Measurements from ENCODE around the gene ANTXR1.

ANTXR1 gene

GRCh38 chr2:69183659-69184058 lies 170.7 kb downstream of the ANTXR1 start:
- no peak for TF ChIP-seq CTCF (conservative IDR thresholded peaks at IDR 0.05; ENCODE audit: low read depth, low read length)
- H3K4me3 ChIP-seq (ENCODE audit: low read length), result no peak overlapping the region

GRCh38 chr2:69184224-69184623 lies 171.2 kb downstream of the ANTXR1 start:
- no peak for TF ChIP-seq CTCF (conservative IDR thresholded peaks at IDR 0.05; ENCODE audit: low read depth, low read length)
- no peak for DNase-seq (ENCODE audit: low read depth)

More at GRCh38 chr2:69183659-69184058, 170.7 kb downstream of the ANTXR1 start:
- DNase-seq (ENCODE audit: low read depth), result no peak

GRCh38 chr2:69185807-69186206 lies 172.8 kb downstream of the ANTXR1 start:
- TF ChIP-seq CTCF (conservative IDR thresholded peaks at IDR 0.05; ENCODE audit: low read depth, low read length), result no peak
- no peak overlapping the region for H3K4me3 ChIP-seq (ENCODE audit: low read length)
- no peak for DNase-seq (ENCODE audit: low read depth)

More at GRCh38 chr2:69184224-69184623, 171.2 kb downstream of the ANTXR1 start:
- H3K4me3 ChIP-seq (ENCODE audit: low read length), result no peak overlapping the region

- TF ChIP-seq CTCF (conservative IDR thresholded peaks at IDR 0.05; ENCODE audit: low read depth, low read length), result no peak
- H3K4me3 ChIP-seq (ENCODE audit: low read length), result no peak overlapping the region
- no peak for DNase-seq (ENCODE audit: low read depth)
Observed at GRCh38 chr2:69186614-69187013, 173.6 kb downstream of the ANTXR1 start.

- H3K4me3 ChIP-seq (ENCODE audit: low read length), result no peak overlapping the region
- TF ChIP-seq CTCF (conservative IDR thresholded peaks at IDR 0.05; ENCODE audit: low read depth, low read length), result no peak
- no peak for DNase-seq (ENCODE audit: low read depth)
Observed at GRCh38 chr2:69188182-69188900, 175.4 kb downstream of the ANTXR1 start.

- H3K4me3 ChIP-seq (ENCODE audit: low read length), result no peak overlapping the region
- no peak for DNase-seq (ENCODE audit: low read depth)
- TF ChIP-seq CTCF (conservative IDR thresholded peaks at IDR 0.05; ENCODE audit: low read depth, low read length), result no peak
Observed at GRCh38 chr2:69190743-69191404, 177.9 kb downstream of the ANTXR1 start.

GRCh38 chr2:69191634-69192033 lies 178.7 kb downstream of the ANTXR1 start:
- DNase-seq (ENCODE audit: low read depth), result no peak
- no peak overlapping the region for H3K4me3 ChIP-seq (ENCODE audit: low read length)
- TF ChIP-seq CTCF (conservative IDR thresholded peaks at IDR 0.05; ENCODE audit: low read depth, low read length), result no peak

Measured in retinal pigment epithelial cell (primary cell).